ENCODE results near the gene STXBP5L.

- TF ChIP-seq GATA2 (IDR thresholded peaks at IDR 0.05; ENCODE audit: low read depth, low read length) = no peak
- TF ChIP-seq GATA3 (IDR thresholded peaks at IDR 0.05; ENCODE audit: low read depth, low read length) = no peak
Measured at GRCh38 chr3:120864541-120864940, 43.5 kb upstream of the STXBP5L start.

Measured in SH-SY5Y (cell line).